Mesodermal cell (in vitro differentiated cells): Measurements from ENCODE around the gene CUL1.

Source experiments
- H3K27ac ChIP-seq: 2 replicates; pipeline ENCODE4 v1.7.0; 2013; ENCODE audit warnings: mild to moderate bottlenecking, low read depth, low read length, moderate library complexity; ENCODE audit not compliant: severe bottlenecking
- H3K36me3 ChIP-seq: 2 replicates; pipeline ENCODE4 v1.7.1; 2013; ENCODE audit warnings: mild to moderate bottlenecking, low read length, moderate library complexity; ENCODE audit not compliant: control insufficient read depth, insufficient read depth
- H3K4me1 ChIP-seq: one replicate; pipeline ENCODE4 v1.7.1; 2013; ENCODE audit warnings: mild to moderate bottlenecking, low read length; ENCODE audit not compliant: insufficient read depth, control insufficient read depth, poor library complexity, severe bottlenecking
- H3K4me3 ChIP-seq: 2 replicates; pipeline ENCODE4 v1.7.0; 2013; ENCODE audit warnings: low read length, control low read depth, mild to moderate bottlenecking; ENCODE audit not compliant: insufficient read depth, poor library complexity, severe bottlenecking; ENCODE audit errors: extremely low read depth
- H3K9me3 ChIP-seq: 2 replicates; pipeline ENCODE4 v1.7.1; 2013; ENCODE audit warnings: mild to moderate bottlenecking, low read length, moderate library complexity; ENCODE audit not compliant: control insufficient read depth
- WGBS, 2 experiments: methylation state at CpG; one replicate each; pipeline ENCODE4 v1.1.5; 2013; ENCODE audit warnings: missing lambda C conversion rate in 2 of 2; ENCODE audit not compliant: insufficient coverage in 2 of 2; 5-methylcytosine and 5-hydroxymethylcytosine counted together

The CUL1 gene

DNA sequence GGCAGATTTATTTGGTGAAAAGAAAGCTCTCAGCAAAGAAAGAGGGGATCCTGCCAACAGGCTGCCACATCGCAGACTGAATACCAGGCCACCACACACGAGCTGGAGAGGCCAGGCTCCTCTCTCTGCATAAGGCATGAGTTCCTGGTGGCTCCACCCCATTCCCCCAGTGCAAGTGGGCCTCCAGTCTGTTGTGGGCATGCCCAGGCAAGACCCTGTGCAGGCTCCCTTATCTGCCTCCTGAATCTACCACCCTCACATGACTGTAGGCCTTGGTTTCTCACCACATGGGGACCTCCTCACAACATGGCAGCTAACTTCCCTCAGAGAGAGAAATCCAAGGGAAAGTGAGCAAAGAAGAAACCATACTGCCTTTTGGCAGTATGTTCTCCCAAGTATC lies 26.7 kb upstream of the CUL1 start:
- Histone ChIP-seq H3K27ac (no peak overlapping the region), H3K4me3 (no peak overlapping the region), H3K36me3 (no peaks in the 10 kb centered on the region), H3K9me3 (peaks cover 14% of the 10 kb centered on the region), H3K4me1 (no peaks in the 10 kb centered on the region)
- WGBS, 2 experiments = 87 to 94% methylated on average over 2 of the region's 2 CpGs

DNA sequence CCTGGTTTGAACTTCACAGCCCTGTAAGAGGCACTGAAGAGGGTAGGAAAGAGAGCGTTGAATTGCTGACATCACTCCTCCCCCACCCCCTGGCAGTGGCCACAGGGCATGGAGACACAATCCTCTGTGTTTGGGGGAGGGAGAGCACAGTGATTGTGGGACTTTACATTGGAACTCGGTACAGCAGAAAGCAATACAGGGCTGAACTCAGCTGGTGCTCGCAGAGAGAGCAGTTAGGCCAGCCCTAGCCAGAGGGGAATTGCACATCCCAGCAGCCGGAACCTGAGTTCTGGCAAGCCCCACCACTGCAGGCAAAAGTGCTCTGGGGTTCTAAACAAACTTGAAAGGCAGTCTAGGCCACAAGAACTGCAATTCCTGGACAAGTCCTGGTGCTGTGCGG lies 24.0 kb upstream of the CUL1 start:
- no peaks in the 10 kb centered on the region for H3K36me3 ChIP-seq
- peaks cover 14% of the 10 kb centered on the region for H3K9me3 ChIP-seq
- no peaks in the 10 kb centered on the region for H3K4me1 ChIP-seq
- 87 to 95% methylated on average over 4 of the region's 5 CpGs for WGBS, 2 experiments
- H3K27ac ChIP-seq = no peak overlapping the region
- H3K4me3 ChIP-seq = no peak overlapping the region

DNA sequence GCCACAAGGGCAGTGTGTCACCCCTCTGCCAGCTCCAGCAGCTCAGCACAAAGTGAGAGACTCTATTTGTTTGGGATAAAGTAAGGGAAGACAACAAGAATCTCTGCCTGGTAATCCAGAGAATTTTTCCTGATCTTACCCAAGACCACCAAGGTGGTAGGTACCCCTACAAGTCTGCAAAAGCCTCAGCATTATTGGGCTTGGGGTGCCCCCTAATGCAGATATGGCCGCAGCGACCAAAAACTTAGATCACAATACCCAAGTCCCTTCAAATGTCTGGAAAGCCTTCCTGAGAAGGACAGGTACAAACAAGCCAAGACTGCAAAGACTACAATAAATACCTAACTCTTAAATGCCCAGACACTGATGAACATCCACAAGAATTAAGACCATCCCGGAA lies 22.4 kb upstream of the CUL1 start:
- Histone ChIP-seq H3K9me3 (peaks cover 14% of the 10 kb centered on the region), H3K27ac (no peak overlapping the region), H3K4me3 (no peak overlapping the region), H3K36me3 (no peaks in the 10 kb centered on the region), H3K4me1 (no peaks in the 10 kb centered on the region)
- WGBS, 2 experiments = 81 to 100% methylated on average over 3 of the region's 3 CpGs

DNA sequence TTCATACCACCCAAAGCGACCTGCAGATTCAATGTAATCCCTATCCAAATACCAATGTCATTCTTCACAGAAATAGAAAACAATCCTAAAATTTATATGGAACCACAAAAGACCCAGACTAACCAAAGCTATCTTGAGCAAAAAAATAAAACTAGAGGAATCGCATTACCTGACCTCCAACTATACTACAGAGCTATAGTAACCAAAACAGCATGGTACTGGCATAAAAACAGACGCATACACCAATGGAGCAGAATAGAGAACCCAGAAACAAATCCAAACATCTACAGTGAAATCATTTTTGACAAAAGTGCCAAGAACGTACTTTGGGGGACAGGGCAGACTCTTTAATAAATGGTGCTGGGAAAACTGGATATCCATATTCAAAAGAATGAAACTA lies 16.9 kb upstream of the CUL1 start:
- H3K9me3 ChIP-seq = peaks cover 8% of the 10 kb centered on the region
- WGBS, 2 experiments = 100% methylated on average over 1 of the region's 4 CpGs; no CpG with 5 or more reads in 1 of the 2 experiments
- no peaks in the 10 kb centered on the region for H3K4me1 ChIP-seq

DNA sequence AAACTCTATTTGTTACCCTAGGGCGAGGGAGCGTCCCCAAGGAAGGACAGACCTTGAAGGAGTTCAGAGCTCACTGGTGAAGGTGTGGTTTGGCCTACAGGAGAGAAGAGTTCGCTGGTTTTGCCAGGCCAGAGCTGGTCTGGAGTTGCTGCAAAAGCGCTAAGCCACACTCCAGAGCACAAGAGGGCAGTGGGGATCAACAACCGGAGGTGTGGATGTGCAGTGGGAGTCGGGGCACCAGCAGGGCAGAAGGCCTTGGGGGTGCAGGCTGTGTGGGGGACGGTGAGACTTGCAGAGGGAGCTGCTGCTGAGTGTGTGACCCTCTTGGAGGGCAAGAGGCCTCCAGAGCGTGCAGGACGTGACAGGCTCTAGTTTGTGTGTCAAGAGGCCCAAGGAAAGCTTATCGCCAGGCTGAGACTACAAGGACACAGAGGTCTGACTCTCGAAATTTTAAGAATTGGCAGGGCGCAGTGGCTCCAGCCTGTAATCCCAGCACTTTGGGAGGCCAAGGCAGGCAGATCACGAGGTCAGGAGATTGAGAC lies 14.3 kb upstream of the CUL1 start:
- H3K27ac ChIP-seq = no peak overlapping the region
- no peaks in the 10 kb centered on the region for H3K36me3 ChIP-seq
- 91 to 93% methylated on average over 11 to 12 of the region's 13 CpGs for WGBS, 2 experiments
- no peak overlapping the region for H3K4me3 ChIP-seq
- H3K9me3 ChIP-seq = peaks cover 8% of the 10 kb centered on the region
- H3K4me1 ChIP-seq = no peaks in the 10 kb centered on the region

More for the DNA sequence above, 16.9 kb upstream of the CUL1 start:
- Histone ChIP-seq H3K36me3 (no peaks in the 10 kb centered on the region), H3K27ac (no peak overlapping the region), H3K4me3 (no peak overlapping the region)

DNA sequence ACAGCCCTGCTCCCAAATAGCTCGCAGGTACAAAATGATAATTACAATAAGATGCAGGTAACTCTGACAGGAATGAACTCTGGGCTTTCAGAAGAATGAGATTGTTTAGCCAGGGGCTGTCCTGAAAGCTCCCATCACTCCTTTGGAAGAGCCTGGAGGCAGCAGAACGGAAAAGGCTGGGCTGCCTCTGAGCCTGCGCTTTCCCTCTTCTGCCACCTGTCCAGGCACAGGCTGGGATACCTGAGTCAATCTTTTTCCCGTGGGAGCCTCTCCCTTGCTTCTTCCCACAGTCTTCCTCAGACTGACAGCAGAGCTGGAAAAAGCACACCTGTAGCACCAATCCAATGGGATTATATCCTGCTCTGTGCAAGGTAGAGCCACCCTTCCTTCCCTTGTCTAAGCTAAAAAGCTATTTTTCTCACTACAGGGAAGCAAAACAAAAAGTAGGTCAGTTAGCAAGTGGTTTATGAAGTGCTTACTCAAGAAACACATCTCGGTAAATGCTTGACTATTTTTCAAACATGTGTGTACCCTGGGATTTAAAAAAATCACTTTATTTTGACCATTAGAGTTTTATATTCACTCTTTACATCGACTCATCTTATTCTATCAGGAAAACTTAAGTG lies 12.3 kb upstream of the CUL1 start:
- Histone ChIP-seq H3K36me3 (no peaks in the 10 kb centered on the region), H3K9me3 (peaks cover 8% of the 10 kb centered on the region), H3K4me3 (no peak overlapping the region), H3K27ac (no peak overlapping the region), H3K4me1 (no peaks in the 10 kb centered on the region)
- WGBS, 2 experiments = 89% methylated on average over 4 of the region's 6 CpGs

DNA sequence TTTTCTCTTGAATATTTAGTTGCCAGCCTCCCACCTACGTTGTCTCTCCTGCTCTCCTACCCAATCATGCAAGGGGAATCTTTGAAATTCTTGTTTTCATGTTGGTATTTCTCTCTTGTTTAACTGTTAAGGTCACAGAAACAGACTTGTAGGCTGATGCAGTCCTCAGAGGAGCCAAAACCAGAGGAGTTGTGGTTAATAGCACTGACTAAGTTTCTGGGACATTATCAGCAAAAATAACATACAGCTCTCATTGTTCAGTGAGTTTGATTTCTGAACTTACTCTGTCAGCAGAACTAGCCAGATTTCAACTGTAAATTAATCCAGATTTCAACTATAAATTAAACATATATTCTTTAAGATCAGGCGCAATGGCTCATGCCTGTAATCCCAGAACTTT lies 11.1 kb upstream of the CUL1 start:
- H3K36me3 ChIP-seq = no peaks in the 10 kb centered on the region
- H3K9me3 ChIP-seq = no peaks in the 10 kb centered on the region
- WGBS, 2 experiments = 100% methylated on average over 1 of the region's 2 CpGs; no CpG with 5 or more reads in 1 of the 2 experiments
- no peaks in the 10 kb centered on the region for H3K4me1 ChIP-seq
- H3K4me3 ChIP-seq = no peak overlapping the region
- no peak overlapping the region for H3K27ac ChIP-seq

DNA sequence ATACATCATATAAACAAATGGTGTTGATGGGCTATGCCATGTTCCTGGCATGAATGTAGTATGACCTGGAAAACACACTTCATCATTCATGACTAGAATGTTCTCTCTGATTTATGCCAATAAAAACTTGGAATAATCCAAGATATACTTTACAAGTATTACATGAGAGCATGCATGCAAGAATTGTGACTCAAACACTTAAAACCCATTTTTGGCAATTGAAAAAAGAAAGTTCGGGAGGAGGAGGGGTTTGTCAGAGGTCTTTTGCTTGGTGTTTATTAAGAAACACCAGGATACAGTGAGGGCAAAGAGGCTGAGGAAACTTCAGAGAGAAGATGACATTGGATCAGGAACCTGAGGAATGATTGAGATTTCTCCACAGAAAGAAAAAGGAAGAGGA lies 10.2 kb upstream of the CUL1 start:
- WGBS, 2 experiments = 100% methylated on average over 1 of the region's 1 CpG
- Histone ChIP-seq H3K27ac (no peak overlapping the region), H3K4me1 (no peaks in the 10 kb centered on the region), H3K36me3 (no peaks in the 10 kb centered on the region), H3K9me3 (no peaks in the 10 kb centered on the region), H3K4me3 (no peak overlapping the region)

DNA sequence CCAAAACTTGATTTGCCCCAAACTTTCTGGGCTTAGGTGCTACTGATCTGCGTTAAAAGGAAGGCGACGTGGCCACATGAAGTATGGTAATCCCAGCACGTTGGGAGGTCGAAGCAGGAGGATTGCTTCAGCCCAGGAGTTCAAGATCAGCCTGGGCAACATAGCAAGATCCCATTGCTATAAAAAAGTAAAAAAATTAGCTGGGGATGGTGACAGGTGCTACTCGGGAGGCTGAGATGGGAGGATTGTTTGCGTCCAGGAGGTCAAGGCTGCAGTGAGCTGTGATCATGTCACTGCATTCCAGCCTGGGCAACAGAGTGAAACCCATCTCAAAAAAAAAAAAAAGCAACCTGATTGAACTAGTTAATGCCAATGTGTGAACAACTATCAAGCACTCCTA lies 5.1 kb upstream of the CUL1 start:
- H3K9me3 ChIP-seq = no peaks in the 10 kb centered on the region
- peaks cover 3% of the 10 kb centered on the region for H3K4me1 ChIP-seq
- no peak overlapping the region for H3K27ac ChIP-seq
- H3K4me3 ChIP-seq = no peak overlapping the region
- 92 to 99% methylated on average over 7 of the region's 7 CpGs for WGBS, 2 experiments
- no peaks in the 10 kb centered on the region for H3K36me3 ChIP-seq

DNA sequence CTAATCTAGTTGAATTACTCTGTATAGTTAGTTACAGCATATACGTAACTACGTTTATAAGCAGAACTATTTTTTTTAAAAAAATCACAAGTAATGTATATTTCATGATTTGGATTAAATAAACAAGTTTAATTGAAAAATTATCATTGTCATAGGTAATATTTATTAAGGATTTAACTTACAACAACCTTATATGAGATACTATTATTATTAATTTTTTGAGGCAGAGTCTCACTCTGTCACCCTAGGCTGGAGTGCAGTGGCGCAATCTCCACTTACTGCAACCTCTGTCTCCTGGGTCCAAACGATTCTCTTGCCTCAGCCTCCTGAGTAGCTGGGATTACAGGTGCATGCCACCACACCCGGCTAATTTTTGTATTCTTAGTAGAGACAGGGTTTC lies 4.1 kb upstream of the CUL1 start:
- peaks cover 3% of the 10 kb centered on the region for H3K4me1 ChIP-seq
- H3K4me3 ChIP-seq = no peak overlapping the region
- H3K36me3 ChIP-seq = no peaks in the 10 kb centered on the region
- H3K9me3 ChIP-seq = no peaks in the 10 kb centered on the region
- 82 to 83% methylated on average over 3 of the region's 5 CpGs for WGBS, 2 experiments
- H3K27ac ChIP-seq = no peak overlapping the region

DNA sequence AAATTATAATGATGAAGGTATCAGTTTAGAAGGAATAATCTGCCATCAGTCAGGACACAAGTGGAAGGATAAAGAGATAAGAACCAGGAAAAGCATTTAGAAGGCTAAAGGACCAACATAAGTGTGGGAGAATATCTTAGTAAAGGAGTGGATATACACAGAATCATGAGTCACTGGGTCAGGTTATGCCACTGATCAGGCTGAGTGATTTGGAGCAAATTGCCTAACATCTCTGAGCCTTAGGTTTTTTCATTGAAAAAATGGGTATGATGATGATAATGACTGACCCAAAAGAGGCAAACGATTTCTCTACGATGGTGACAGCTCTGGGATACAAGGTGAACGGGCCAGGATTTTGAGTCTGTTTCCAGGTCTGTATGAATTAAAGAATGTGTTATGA lies 2.8 kb upstream of the CUL1 start:
- 96 to 100% methylated on average over 3 of the region's 3 CpGs for WGBS, 2 experiments
- Histone ChIP-seq H3K9me3 (no peaks in the 10 kb centered on the region), H3K36me3 (no peaks in the 10 kb centered on the region), H3K27ac (no peak overlapping the region), H3K4me3 (no peak overlapping the region), H3K4me1 (peaks cover 5% of the 10 kb centered on the region)
